Breast epithelium (tissue), 3 donors: ENCODE measurements around the gene SLC38A10.

Experiments
- POLR2A ChIP-seq: fragments of 450-650 bp; IDR thresholded peaks from one replicate; pipeline ENCODE4 v1.6.1; 2016; ENCODE audit warnings: antibody characterized with exemption, mild to moderate bottlenecking, moderate library complexity
- TF ChIP-seq, protein P1 (sequence below), 3 donors: fragments of 450-650 bp; IDR thresholded peaks; one replicate each; pipeline ENCODE4 v1.5.1; 2016 to 2017; ENCODE audit warnings: antibody characterized with exemption in 3 of 3, mild to moderate bottlenecking in 3 of 3, moderate library complexity in 3 of 3

DNA sequence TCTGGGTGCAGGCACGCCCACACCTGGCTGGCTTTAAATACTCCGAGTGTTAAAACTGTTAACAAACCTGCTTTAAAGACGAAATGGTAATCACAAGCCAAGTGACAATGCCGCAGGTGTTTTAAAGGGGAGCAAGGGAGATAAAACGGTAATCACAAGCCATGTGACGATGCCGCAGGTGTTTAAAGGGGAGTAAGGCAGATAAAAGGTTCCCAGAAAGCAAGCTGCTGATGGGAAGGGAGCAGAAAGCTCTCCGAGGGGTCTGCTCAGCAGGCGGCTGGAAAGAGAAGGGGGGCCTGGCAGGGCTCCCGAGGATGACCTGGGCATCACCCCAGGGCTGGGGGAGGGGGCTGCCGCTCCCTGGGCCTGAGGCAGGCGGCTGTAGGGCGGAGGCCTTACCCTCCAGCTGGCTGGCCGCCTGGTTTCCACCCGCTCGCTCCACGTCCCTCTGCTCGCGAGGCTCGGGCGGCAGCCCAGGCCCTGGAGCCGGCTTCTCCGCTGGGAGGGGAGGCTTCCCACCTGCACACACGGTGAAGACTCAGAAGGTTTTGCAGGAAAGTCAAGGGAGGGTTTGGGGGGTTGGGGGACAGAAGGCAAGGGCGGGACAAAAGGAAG, 43.9 kb downstream of the SLC38A10 start:
- no peak for TF ChIP-seq POLR2A
- TF ChIP-seq, protein P1, sequence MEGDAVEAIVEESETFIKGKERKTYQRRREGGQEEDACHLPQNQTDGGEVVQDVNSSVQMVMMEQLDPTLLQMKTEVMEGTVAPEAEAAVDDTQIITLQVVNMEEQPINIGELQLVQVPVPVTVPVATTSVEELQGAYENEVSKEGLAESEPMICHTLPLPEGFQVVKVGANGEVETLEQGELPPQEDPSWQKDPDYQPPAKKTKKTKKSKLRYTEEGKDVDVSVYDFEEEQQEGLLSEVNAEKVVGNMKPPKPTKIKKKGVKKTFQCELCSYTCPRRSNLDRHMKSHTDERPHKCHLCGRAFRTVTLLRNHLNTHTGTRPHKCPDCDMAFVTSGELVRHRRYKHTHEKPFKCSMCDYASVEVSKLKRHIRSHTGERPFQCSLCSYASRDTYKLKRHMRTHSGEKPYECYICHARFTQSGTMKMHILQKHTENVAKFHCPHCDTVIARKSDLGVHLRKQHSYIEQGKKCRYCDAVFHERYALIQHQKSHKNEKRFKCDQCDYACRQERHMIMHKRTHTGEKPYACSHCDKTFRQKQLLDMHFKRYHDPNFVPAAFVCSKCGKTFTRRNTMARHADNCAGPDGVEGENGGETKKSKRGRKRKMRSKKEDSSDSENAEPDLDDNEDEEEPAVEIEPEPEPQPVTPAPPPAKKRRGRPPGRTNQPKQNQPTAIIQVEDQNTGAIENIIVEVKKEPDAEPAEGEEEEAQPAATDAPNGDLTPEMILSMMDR (IDR thresholded peaks at IDR 0.05) = no peak
